Measurements from ENCODE around the gene MLEC.

GRCh38 chr12:120721866-120722265, 34.9 kb downstream of the MLEC start:
- TF ChIP-seq POLR2A (IDR thresholded peaks at IDR 0.05) (no peak), POLR2AphosphoS5 (IDR thresholded peaks at IDR 0.05; ENCODE audit: insufficient read depth in 1 of 2, low read depth in 1 of 2) (no peak)
- TF ChIP-seq, protein P1, sequence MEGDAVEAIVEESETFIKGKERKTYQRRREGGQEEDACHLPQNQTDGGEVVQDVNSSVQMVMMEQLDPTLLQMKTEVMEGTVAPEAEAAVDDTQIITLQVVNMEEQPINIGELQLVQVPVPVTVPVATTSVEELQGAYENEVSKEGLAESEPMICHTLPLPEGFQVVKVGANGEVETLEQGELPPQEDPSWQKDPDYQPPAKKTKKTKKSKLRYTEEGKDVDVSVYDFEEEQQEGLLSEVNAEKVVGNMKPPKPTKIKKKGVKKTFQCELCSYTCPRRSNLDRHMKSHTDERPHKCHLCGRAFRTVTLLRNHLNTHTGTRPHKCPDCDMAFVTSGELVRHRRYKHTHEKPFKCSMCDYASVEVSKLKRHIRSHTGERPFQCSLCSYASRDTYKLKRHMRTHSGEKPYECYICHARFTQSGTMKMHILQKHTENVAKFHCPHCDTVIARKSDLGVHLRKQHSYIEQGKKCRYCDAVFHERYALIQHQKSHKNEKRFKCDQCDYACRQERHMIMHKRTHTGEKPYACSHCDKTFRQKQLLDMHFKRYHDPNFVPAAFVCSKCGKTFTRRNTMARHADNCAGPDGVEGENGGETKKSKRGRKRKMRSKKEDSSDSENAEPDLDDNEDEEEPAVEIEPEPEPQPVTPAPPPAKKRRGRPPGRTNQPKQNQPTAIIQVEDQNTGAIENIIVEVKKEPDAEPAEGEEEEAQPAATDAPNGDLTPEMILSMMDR (IDR thresholded peaks at IDR 0.05) = no peak
